Measurements from ENCODE around the gene ESYT3.

Gene ESYT3, protein sequence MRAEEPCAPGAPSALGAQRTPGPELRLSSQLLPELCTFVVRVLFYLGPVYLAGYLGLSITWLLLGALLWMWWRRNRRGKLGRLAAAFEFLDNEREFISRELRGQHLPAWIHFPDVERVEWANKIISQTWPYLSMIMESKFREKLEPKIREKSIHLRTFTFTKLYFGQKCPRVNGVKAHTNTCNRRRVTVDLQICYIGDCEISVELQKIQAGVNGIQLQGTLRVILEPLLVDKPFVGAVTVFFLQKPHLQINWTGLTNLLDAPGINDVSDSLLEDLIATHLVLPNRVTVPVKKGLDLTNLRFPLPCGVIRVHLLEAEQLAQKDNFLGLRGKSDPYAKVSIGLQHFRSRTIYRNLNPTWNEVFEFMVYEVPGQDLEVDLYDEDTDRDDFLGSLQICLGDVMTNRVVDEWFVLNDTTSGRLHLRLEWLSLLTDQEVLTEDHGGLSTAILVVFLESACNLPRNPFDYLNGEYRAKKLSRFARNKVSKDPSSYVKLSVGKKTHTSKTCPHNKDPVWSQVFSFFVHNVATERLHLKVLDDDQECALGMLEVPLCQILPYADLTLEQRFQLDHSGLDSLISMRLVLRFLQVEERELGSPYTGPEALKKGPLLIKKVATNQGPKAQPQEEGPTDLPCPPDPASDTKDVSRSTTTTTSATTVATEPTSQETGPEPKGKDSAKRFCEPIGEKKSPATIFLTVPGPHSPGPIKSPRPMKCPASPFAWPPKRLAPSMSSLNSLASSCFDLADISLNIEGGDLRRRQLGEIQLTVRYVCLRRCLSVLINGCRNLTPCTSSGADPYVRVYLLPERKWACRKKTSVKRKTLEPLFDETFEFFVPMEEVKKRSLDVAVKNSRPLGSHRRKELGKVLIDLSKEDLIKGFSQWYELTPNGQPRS

DNA sequence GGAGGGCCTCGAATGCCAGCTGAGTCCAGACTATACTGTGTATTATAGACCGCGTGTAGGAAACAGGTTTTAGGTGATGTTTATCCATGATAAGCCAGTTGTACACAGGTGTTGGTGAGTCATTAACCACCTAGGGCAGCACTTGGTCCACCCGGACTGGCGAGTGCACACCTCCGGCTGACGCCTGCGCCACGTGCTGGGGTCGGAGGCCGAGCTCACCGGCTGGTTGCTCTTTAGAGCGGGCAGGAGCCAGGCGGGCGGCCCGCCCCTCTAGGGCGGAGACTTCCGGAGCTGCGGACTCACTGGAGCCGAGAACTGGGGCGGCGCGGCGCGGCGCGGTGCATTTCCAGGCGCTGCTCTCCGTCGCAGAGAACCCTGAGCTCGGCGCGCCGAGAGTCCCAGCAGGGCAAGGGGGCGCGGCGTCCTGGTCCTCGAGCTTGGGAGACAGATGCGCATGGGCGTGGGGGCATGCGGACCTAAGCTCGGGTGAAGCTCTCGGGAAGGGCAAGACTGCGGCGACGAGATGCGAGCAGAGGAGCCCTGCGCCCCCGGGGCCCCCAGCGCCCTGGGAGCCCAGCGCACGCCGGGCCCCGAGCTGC is at the start of gene ESYT3:
ESYT3 (plus strand) TSS at position 341 of the 599 bp plus-strand sequence; CDS start at position 524, 183 bp downstream.
- no peak for DNase-seq (ENCODE audit: low read depth)

DNA sequence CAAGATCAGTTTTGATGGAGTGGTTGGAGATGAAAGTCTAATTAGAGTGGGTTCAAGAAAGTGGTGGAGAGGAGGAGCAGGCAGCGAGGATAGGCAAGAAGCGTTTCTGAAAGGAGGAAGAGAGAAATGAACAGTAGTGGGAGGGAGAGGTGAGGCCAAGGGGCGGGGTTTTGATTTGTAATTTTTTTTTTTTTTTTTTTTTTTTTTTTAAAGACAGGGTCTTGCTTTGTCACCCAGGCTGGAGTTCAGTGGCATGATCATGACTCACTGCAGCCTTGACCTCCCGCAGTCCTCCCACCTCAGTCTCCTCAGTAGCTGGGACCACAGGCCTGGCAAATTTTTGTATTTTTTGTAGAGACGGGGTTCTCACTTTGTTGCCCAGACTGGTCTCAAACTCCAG is 49.4 kb upstream of the ESYT3 start:
- no peak for DNase-seq (ENCODE audit: low read depth)

DNA sequence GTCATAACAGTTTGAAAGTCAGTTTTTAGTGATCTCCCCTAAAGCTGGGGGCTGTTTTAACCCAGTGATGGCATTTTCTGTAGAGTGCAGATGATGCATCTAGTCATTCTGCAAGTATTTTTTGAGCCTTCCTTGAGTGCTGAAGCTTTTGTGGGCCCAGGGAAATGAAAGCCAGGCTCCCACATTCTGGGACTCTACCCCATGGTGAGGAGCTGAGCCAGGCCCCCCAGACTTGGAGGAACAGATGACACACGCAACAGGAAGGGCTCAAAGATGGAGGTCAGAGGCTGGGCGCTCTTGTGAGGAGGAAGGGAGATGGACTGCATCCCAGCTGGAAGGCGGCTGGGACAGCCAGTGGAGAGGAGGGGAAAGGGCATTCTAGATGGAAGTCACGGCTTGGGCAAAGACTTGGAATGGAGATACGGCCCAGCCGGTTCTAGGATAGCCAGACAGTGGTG is 45.2 kb upstream of the ESYT3 start:
- no peak for DNase-seq (ENCODE audit: low read depth)

DNA sequence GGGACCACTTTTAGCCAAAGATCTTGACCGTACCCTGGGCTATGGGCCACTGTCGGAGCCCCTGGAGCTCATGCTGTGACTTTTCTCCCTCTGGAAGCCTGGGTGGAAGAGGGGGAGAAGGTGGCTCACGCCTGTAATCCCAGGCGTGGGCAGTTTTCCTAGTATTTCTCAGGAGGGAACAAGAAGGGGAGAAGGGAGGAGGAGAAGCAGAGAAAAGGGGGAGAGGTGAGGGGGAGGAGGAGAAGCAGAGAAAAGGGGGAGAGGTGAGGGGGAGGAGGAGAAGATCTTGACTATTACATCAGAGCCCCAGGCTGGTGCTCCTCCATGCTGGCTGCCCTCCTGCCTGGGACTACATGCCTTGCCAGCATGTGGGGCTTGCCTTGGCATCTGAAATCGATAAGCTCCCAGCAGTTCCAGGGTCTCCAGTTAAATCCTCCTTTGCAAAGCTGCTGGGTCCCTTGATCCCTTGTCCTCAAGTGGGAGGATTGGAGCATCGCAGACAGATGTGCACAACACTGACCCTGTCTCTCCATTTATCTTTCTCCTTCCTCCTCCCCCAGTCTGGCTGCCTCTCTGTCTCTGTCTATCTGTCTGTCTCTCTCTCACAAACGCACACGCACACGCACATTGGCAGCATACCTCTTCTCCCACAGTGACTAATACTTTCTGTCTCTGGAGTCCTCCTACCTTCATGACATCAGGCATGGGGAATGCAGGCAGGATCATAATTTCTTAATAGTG is 44.4 kb upstream of the ESYT3 start:
- no peak for DNase-seq (ENCODE audit: low read depth)

DNA sequence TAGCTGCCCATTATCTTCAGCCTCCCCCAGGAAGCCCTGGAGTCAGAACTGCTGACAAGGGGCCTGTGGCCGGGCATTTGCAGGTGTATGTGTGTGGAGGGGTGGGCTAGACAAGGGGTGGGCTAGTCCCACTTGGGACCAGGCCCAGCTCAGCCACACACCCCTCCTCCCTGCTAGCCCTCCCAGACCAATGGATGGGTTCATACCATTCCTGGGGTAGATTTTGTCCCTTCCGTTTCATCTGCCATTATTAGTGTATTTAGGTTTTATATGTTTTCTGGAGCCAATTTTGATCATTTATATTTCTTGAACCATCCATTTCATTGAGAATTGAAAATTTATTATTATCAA is 43.9 kb upstream of the ESYT3 start:
- DNase-seq (ENCODE audit: low read depth), result no peak

DNA sequence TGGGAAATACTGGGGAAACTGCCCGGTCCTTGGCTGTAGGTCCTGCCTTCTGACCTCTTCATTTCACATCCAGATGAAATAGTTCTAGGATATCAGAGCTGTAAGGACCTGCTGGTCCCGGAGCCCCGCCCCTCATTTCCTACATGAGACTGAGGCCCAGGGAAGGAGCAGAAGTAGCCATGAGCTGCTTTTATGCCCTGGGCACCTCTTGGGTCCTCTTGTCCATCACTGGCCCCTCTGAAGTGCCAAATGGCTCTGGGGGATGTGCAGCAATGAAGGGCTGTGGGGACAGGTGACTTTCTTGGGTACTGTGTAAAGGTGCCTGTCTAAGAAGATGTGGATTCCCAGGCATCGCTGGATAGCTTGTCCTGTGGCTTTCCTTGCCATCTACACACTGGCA is 40.3 kb upstream of the ESYT3 start:
- no peak for DNase-seq (ENCODE audit: low read depth)

DNA sequence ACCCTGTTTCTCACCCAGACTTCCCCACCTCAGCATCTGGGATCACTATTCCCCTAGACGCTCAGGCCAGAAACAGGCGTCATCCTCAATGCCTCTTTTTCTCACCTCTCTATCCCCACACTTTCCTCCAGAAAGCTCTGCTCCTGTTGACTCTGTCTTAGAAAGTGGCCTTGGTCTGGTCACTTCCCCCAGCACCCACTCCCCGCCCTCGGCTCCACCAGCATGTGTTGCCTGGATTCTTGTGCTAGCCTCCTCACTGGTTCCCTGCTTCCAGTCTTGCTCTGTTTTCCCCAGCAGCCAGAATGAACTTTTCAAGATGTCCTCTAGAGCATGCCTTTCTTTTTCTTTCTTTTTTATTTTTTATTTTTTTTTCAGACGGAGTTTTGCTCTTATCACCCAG is 39.7 kb upstream of the ESYT3 start:
- no peak for DNase-seq (ENCODE audit: low read depth)

DNA sequence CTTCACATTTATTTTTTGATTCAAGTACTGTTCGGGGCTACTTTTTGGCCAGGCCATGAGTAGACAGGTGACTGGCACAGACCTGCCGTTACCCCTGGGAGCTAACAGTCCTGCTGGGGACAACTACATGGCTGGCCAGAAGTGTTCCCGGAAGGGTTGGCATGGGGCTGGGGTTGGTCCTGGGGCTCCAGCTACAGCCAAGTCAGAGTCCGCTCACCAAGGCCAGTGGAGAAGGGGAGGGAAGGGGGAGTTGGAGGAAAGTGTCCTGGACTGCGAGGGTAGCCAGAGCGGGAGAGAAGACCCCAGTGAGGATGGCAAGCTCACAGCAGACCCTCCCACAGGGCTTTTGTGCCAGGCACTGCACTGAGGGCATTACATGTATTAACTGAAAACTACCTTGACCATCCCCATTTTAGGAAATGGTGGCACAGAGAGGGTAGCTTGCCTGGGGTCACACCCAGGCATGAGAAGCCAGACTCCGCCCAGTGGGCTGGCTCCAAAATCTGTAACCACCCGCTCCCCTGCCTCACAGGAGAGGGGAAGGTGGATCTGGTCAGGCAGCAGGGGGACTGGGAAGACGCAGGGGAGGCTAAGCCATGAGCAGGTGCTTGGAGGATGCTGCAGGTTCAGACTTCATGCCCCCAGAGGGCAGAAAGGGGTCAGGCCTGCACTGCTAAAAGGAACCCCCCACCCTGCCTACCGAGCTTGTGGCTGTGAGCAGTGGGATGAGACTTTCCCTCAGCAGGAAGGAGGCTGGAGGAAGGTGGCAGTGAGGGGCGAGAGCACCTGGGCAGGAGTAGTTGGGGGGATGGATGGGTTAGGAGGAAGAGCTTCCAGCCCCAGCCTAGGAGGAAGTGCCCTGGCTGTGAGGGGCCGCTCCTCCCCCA is 38.3 kb upstream of the ESYT3 start:
- DNase-seq (ENCODE audit: low read depth), result no peak

DNA sequence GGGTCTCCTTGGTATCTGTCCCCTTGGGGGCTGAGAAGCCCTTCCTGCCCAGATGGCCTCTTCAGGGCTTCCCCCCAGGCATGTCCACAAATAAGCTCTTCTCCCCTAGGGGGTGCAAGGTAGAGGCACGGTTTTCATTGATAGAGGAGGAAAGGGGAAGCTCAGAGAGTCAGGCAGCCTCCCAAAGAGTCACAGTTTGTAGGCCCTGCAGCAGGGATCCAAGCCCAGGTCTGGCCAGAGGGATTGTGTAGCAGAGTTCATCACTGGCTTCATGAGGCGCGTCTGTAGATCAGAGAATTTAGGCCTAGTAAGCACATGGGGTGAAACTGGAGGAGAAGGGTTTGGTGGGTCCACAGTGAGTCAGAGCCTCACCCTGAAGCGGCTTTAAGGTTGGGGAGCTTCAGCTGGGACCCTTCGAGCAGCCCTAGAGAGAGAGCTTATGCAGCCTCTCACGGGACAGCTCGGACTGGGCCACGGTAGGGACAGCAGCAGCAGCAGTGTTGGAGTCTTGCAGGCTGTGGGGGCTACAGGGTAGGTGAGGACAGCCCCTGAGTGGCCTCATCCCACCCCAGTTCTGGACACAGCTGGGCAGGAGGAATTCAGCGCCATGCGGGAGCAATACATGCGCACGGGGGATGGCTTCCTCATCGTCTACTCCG is 37.5 kb upstream of the ESYT3 start:
- no peak for DNase-seq (ENCODE audit: low read depth)

DNA sequence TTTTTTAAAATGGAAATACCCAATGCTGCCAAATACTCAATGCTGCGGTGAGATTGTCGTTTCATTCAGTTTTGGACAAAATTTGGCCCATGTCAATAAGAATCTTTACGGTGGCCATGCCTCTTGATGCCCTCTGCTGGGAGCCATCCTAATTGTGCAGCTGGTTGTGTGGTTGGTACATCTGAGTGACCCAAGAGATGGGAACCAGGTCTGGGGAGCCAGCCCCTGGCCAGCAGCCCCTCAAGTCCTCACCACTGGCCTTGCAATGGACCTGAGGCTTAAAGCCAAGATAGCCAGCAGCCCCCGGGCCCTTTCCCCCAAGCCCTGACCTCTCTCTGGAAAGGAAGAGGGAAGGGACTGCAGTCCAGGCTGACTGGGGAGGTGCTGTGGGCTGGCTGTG is 36.4 kb upstream of the ESYT3 start:
- no peak for DNase-seq (ENCODE audit: low read depth)

DNA sequence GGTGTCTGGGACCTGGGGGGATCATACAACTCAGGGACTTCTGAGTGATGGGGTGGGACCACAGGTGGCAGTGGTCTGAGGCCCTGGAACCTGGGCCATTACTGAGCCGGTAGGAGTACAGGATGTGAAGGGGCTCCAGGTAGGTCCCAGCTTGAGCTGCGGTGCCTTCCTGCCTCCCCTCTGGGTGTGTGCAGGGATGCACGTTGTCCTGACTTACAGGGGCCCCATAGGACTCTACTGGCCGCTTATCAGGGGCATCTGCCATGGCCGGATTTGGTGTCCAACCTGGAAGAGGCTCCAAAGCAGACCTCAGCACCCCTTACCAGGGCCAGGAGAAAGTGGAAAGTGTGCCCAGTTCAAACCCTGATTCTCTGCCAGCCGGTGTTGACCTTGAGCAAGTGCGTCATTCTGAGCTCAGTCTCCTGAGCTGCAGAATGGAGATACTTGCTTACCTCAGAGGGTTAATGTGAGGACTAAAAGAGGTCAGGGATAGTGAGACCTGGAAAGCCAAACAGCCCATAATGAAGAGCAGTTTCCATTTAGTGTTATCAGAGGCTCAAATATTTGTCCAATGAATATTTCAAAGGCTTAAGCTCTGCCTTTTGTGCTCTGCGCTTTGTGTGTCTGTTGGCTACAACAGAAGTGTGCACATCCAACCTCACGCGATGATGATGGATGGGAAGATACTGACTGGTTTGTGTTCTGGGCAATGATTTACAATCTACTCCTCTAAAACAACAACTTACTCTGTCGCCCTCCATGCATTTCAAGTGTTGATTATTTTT is 35.4 kb upstream of the ESYT3 start:
- DNase-seq (ENCODE audit: low read depth), result no peak

DNA sequence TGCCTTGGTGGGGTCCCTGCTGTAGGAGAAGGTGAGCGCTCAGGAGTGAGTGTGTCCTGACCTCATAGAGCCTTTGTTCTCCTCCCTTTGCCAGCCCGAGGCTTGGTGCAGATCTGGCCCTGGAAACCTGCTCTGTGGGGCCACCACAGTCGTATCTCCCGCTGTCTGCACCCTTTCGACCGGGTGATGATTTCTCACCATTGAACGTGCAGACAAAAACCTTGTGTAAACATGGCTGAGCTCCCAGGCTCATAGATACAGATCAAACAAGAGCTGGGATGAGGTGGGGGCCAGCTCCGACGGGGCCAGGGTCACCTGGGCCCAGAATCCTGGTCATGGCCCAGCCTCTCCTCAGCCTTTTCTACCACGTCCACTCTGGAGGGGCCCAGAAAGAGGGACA is 34.6 kb upstream of the ESYT3 start:
- no peak for DNase-seq (ENCODE audit: low read depth)

DNA sequence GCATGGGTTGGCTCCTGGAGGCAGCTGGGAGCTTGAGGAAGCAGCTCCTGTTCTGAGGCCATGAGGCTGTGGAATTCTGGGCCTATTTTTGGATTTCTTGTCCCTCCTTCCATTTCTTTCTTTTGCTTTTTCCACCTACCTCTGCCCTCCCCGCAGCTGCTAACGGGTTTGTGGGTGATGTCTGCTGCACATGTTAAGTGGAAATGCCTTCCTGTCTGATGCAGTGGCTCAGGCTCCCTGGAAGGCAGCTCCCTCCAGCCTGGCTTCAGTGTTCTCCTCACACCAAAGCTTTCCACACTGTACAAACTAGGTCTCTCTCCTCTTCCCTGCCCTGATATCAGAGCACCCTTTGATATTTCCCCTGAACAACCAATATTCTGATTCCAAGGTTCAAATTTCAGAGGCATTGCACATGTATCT is 33.8 kb upstream of the ESYT3 start:
- no peak for DNase-seq (ENCODE audit: low read depth)

DNA sequence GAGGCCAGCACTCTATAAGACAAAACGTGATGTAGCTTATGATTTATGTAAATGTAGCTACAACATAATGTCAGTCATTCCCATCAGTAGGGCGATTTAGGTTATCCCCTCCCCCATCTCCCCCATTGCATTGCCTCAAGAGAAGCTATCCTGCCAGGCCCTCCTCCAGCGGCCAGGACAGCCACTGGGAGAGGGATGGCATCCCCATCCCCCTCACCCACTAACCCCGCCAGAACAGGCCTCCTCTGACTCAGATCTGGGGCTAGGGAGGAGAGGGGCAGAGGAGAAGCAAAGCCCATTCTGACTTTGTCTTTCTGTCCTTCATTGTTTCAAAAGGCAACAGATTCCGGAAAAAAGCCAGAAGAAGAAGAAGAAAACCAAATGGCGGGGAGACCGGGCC is 32.6 kb upstream of the ESYT3 start:
- no peak for DNase-seq (ENCODE audit: low read depth)

DNA sequence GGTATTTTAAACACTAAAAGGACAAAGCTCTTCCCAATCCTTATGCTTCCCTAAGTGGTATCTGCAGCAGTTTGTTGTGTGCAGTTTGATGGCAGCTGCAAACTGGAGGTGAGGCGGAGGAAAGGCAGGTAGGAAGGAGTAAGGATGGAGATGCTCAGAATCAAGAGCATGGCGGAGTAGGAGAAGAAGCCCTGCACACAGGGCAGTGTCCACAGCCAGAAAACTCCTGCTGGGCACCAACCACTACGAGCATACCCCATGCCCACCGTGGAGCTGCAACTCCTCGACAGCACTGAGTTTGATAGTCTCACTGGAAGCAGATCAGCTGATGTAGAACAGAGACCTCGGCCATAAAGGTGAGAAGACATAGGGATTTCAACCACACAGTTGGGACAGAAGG is 30.3 kb upstream of the ESYT3 start:
- DNase-seq (ENCODE audit: low read depth), result no peak

DNA sequence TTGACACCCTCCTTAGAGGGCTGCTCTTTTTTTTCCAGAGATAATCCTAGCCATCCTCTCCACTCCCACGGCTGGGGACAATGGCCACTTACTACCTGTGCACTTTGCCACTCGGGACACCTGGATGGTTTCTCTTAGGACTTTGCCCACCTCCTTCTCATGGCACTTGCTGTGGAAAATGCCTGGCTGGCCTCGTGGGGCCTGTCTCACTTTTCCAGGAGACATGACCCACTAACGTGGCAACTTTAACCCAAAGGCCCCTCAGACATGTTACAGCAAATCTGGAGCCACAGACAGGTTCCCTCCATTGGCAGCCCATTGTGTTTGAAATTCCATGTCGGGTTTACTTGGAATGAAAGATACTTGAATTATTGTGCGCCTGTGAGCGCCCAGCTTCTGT is 29.4 kb upstream of the ESYT3 start:
- DNase-seq (ENCODE audit: low read depth), result no peak

DNA sequence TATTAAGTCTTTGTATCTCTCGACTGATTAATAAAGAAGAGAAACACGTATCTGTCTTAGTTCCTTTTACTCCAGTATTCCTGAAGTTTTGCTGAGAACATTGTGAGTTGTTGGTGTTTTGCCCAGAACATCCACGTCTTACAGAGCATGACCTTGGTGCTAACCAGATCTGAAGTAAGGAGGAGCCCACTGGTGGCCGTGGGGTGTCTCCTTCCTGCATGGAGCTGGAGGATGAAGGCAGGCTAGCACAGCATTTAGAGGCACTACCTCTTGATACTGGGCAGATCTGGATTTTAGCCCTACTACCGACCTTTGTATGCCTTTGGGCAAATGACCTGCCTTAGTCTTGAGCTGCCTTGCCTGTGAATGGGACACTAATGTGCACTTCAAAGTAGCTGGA is 28.9 kb upstream of the ESYT3 start:
- no peak for DNase-seq (ENCODE audit: low read depth)

DNA sequence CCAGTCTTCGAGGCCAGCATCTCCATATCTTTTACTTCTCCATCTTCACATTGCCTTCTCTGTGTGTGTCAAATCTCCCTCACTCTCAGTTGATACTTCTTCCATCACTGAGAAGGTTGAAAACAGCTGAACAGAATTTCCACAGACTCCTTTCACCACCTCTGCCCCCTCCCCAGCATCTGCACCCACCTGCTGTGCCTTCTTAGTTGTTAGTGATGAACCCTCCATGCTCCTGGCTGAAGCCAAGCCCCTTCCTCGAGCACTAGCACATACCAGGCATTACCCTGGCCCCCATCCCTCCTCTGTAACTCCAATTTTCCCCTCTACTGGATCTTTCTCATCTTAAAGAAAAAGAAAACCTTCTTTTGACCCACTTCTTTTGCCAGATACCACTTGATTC is 27.8 kb upstream of the ESYT3 start:
- no peak for DNase-seq (ENCODE audit: low read depth)

DNA sequence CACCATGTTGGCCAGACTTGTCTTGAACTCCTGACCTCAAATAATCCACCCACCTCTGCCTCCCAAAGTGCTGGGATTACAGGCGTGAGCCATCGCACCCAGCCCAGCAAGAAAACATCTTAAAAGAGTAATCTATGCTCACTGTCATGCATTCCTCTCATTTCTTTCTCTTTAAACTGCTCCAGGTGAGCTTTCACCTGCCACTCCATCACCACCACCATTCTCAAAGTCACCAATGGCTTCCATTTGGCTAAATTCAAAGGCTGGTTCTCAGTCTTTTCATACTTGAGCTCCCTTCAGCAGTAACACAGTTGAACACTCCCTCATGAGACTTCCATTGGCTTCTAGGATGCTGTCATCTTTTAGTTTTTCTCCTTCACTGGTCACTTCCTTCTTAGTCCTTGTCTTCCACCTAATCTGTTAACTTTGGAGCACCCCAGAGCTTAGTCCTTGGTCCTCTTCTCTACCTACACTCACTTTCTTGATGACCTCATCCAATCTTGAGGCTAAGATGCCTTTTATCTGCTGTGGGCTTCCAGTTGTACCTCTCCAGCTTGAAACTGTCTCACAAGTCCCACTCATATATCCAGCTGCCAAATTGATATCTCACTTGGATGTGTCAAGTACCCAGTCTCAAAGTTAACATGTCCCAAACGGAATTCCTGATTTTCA is 27.0 kb upstream of the ESYT3 start:
- DNase-seq (ENCODE audit: low read depth), result no peak

All from T-helper 22 cell (primary cell).